Right lobe of liver (tissue), 6 donors: ENCODE results near the gene SNCAIP. TPM values are rescaled to one million over a fixed set of nuclear protein-coding genes. Genes with fewer than 3 reads are reported as not detected.

Experiments
- ATAC-seq, 4 donors: fragments of 200-7000 bp; cut with Tn5 transposase; one replicate each; pipeline ENCODE4 v1.9.1; 2020; ENCODE audit warnings: mild to moderate bottlenecking in 4 of 4, moderate library complexity in 4 of 4
- DNase-seq, 3 donors: peaks; one replicate each; pipeline ENCODE4 v3.0.0-alpha.2; 2020
- H3K27ac ChIP-seq, 3 donors: fragments of 200-600 bp; one replicate each; pipeline ENCODE4 v1.8.0; 2022
- H3K27me3 ChIP-seq, 2 donors: fragments of 200-600 bp; one replicate each; pipeline ENCODE4 v1.8.0; 2022
- H3K36me3 ChIP-seq, 4 donors: fragments of 200-600 bp; sonication (generic) in 1 of 4; one replicate each; pipeline versions ENCODE4 v1.5.1 to v1.8.0; 2017 to 2022; ENCODE audit warnings: control low read depth in 1 of 4
- H3K4me1 ChIP-seq, 4 donors: fragments of 200-600 bp; sonication (generic) in 1 of 4; one replicate each; pipeline versions ENCODE4 v1.5.1 to v1.8.0; 2017 to 2022; ENCODE audit warnings: control low read depth in 1 of 4
- H3K4me3 ChIP-seq, 3 donors: fragments of 200-600 bp; one replicate each; pipeline ENCODE4 v1.8.0; 2022
- H3K9me3 ChIP-seq, 4 donors: fragments of 200-600 bp; sonication (generic) in 1 of 4; one replicate each; pipeline versions ENCODE4 v1.5.1 to v1.8.0; 2017 to 2022; ENCODE audit warnings: control low read depth in 1 of 4
- CTCF ChIP-seq, 4 donors: fragments of 200-600 bp in 3 of 4; fragments of 450-650 bp in 1 of 4; IDR thresholded peaks; one replicate each; pipeline versions ENCODE4 v1.5.1 to v1.8.0; 2016 to 2022; ENCODE audit warnings: antibody characterized with exemption in 4 of 4, mild to moderate bottlenecking in 2 of 4
- POLR2A ChIP-seq: fragments of 450-650 bp; IDR thresholded peaks from one replicate; pipeline ENCODE4 v1.6.1; 2017; ENCODE audit warnings: antibody characterized with exemption, mild to moderate bottlenecking
- WGBS: methylation state at CpG from one replicate; pipeline ENCODE4 v1.1.6; 2018; ENCODE audit warnings: low coverage, low lambda C conversion rate; ENCODE audit not compliant: insufficient coverage; ENCODE audit errors: missing lambda C conversion rate; 5-methylcytosine and 5-hydroxymethylcytosine counted together
- intact Hi-C, 2 donors: fragments of 100-400 bp; cut with DNase I; formaldehyde crosslinking; loops; one replicate each; pipeline versions ENCODE4 v1.11.2 to v1.14.1; 2022
- total RNA-seq, 6 experiments: library from RNA; depleted of rRNA in 2 of 6; stranded (reverse); fragments of >200 nt in 2 of 6; fragmentation: NEBNext Ultra II Directional in 3 of 6; extraction: Animal tissue kit (Norgen Biotek cat#: 25700) in 3 of 6; gene quantifications; one replicate each; pipeline versions ENCODE4 v1.1.0 to v1.2.4, GENCODE V29; 2016 to 2023
- donor health status: DM: no; HTN: yes; CAD: no.
- donor health status: DM: no; HTN: no; CAD: no.
- donor health status: DM: no; HTN: no; CAD: no.
- donor health status: DM: no; HTN: yes; CAD: no.
- donor health status: DM: no; HTN: yes; CAD: no.

Gene SNCAIP
- total RNA-seq, 6 experiments from 2014 or later = 0.19 to 0.65 (median 0.32) TPM; not detected in 1

- Histone ChIP-seq H3K27me3 (no peaks in the 10 kb centered on the region), H3K4me3 (no peak overlapping the region), H3K9me3 (no peaks in the 10 kb centered on the region), H3K27ac (no peak overlapping the region), H3K36me3 (no peaks in the 10 kb centered on the region), H3K4me1 (peaks cover 0 to 8% (median 0%) of the 10 kb centered on the region in 4 donors)
- ATAC-seq (peak in 2 of 4 donors; percentile 57 to 58), DNase-seq (no peak)
- WGBS = 9% methylated on average over 1 of the region's 1 CpG
- intact Hi-C loops = no loop called here
- TF ChIP-seq POLR2A = no peak
- no peak for TF ChIP-seq CTCF (IDR thresholded peaks at IDR 0.05)
These were observed 195.0 kb downstream of the SNCAIP start for GRCh38 chr5:122507045-122507444.

- H3K27ac ChIP-seq = no peak overlapping the region
- no peaks in the 10 kb centered on the region for H3K36me3 ChIP-seq
- ATAC-seq (peak in 3 of 4 donors; percentile 15 to 87 (median 67)), DNase-seq (peak in 1 of 3 donors; percentile 66)
- no peak overlapping the region for H3K4me3 ChIP-seq
- no peaks in the 10 kb centered on the region for H3K9me3 ChIP-seq
- no peaks in the 10 kb centered on the region for H3K27me3 ChIP-seq
- WGBS = 76% methylated on average over 3 of the region's 5 CpGs
- intact Hi-C loops = no loop called here
- peaks cover 0 to 8% (median 0%) of the 10 kb centered on the region in 4 donors for H3K4me1 ChIP-seq
- TF ChIP-seq CTCF (IDR thresholded peaks at IDR 0.05) (no peak), POLR2A (no peak)
These were observed 195.5 kb downstream of the SNCAIP start for GRCh38 chr5:122507581-122507980.

GRCh38 chr5:122508623-122509022 is 196.6 kb downstream of the SNCAIP start:
- no peaks in the 10 kb centered on the region for H3K27me3 ChIP-seq
- H3K27ac ChIP-seq = no peak overlapping the region
- H3K4me3 ChIP-seq = no peak overlapping the region
- H3K36me3 ChIP-seq = no peaks in the 10 kb centered on the region
- H3K9me3 ChIP-seq = no peaks in the 10 kb centered on the region
- TF ChIP-seq POLR2A = no peak
- TF ChIP-seq CTCF (IDR thresholded peaks at IDR 0.05) = no peak
- peak in 3 of 4 donors; percentile 61 to 68 (median 64) for ATAC-seq
- DNase-seq = peak in 1 of 3 donors; percentile 24
- intact Hi-C loops = no loop called here
- H3K4me1 ChIP-seq = peaks cover 0 to 8% (median 0%) of the 10 kb centered on the region in 4 donors

Other genes starting within 250 kb of the SNCAIP start
- 10 to 100 TPM in 1 of 6 experiments, 1 to 10 TPM in 4, under 1 TPM in 1; 0.97 to 11.8 (median 2.2) TPM for gene LOX, start 234.0 kb upstream of the SNCAIP start, total RNA-seq
- under 1 TPM in 1 of 6 experiments, not detected in 5; 0.12 TPM for gene ZNF474, start 182.7 kb upstream of the SNCAIP start, total RNA-seq